ENCODE data around the gene TRHDE.

Gene TRHDE

GRCh38 chr12:72390146-72390545 is 118.0 kb downstream of the TRHDE start:
- no peak overlapping the region for H3K4me3 ChIP-seq (ENCODE audit: low read depth, low read length)
- no peak for TF ChIP-seq CTCF (IDR thresholded peaks at IDR 0.05; ENCODE audit: low read depth, low read length)

- H3K4me3 ChIP-seq (ENCODE audit: low read depth, low read length): no peak overlapping the region
- TF ChIP-seq CTCF (IDR thresholded peaks at IDR 0.05; ENCODE audit: low read depth, low read length): no peak
Measured at GRCh38 chr12:72406111-72406510, 133.9 kb downstream of the TRHDE start.

GRCh38 chr12:72432037-72432604 is 160.0 kb downstream of the TRHDE start:
- H3K4me3 ChIP-seq (ENCODE audit: low read depth, low read length): no peak overlapping the region
- TF ChIP-seq CTCF (IDR thresholded peaks at IDR 0.05; ENCODE audit: low read depth, low read length): no peak

GRCh38 chr12:72433298-72433697 is 161.1 kb downstream of the TRHDE start:
- no peak for TF ChIP-seq CTCF (IDR thresholded peaks at IDR 0.05; ENCODE audit: low read depth, low read length)
- no peak overlapping the region for H3K4me3 ChIP-seq (ENCODE audit: low read depth, low read length)

GRCh38 chr12:72434999-72435398 is 162.8 kb downstream of the TRHDE start:
- H3K4me3 ChIP-seq (ENCODE audit: low read depth, low read length): no peak overlapping the region
- no peak for TF ChIP-seq CTCF (IDR thresholded peaks at IDR 0.05; ENCODE audit: low read depth, low read length)

- no peak overlapping the region for H3K4me3 ChIP-seq (ENCODE audit: low read depth, low read length)
- TF ChIP-seq CTCF (IDR thresholded peaks at IDR 0.05; ENCODE audit: low read depth, low read length): no peak
Measured at GRCh38 chr12:72442217-72442616, 170.0 kb downstream of the TRHDE start.

- no peak for TF ChIP-seq CTCF (IDR thresholded peaks at IDR 0.05; ENCODE audit: low read depth, low read length)
- H3K4me3 ChIP-seq (ENCODE audit: low read depth, low read length): no peak overlapping the region
Measured at GRCh38 chr12:72444125-72444524, 172.0 kb downstream of the TRHDE start.
